K562 (cell line): ENCODE results near the gene ZNHIT2. TPM values are rescaled to one million over a fixed set of nuclear protein-coding genes. Genes with fewer than 3 reads are reported as not detected.

ENCODE experiments used
- COPS2 ChIP-seq: fragments of 450-650 bp; conservative IDR thresholded peaks from 2 replicates; pipeline ENCODE4 v1.6.1; 2016; ENCODE audit warnings: mild to moderate bottlenecking, moderate library complexity
- CREBBP ChIP-seq: IDR thresholded peaks from one replicate; pipeline ENCODE4 v1.6.1; 2012; ENCODE audit warnings: low read depth, mild to moderate bottlenecking, control low read depth, inconsistent platforms, low read length
- GATA2 ChIP-seq: sonication (generic); formaldehyde crosslinking; IDR thresholded peaks from 2 replicates; pipeline ENCODE4 v1.4.0; 2020; ENCODE audit warnings: mild to moderate bottlenecking, missing genetic modification reagents
- ILF3 ChIP-seq: fragments of 450-650 bp; IDR thresholded peaks from 2 replicates; pipeline ENCODE4 v1.6.1; 2018; ENCODE audit warnings: antibody characterized with exemption, mild to moderate bottlenecking, moderate library complexity, borderline replicate concordance
- ILK ChIP-seq: fragments of 450-650 bp; IDR thresholded peaks from 2 replicates; pipeline ENCODE4 v1.6.1; 2016; ENCODE audit warnings: missing genetic modification characterization, low read depth, mild to moderate bottlenecking, missing compliant biosample characterization, moderate library complexity, borderline replicate concordance
- KDM5B ChIP-seq: fragments of 200-600 bp; sonication (generic); IDR thresholded peaks from 2 replicates; pipeline ENCODE4 v1.6.1; 2012; ENCODE audit warnings: low read depth, mild to moderate bottlenecking, moderate library complexity, low read length, control low read depth, inconsistent platforms; ENCODE audit not compliant: insufficient replicate concordance
- NEUROD1 ChIP-seq: fragments of 150-350 bp; IDR thresholded peaks from 2 replicates; pipeline ENCODE4 v1.6.1; 2014; ENCODE audit warnings: borderline replicate concordance, low read length, low read depth; ENCODE audit not compliant: partially characterized antibody
- PRMT5 ChIP-seq: sonication (generic); formaldehyde crosslinking; IDR thresholded peaks from 2 replicates; pipeline ENCODE4 v1.5.0; 2020; ENCODE audit warnings: missing genetic modification reagents
- PRPF4 ChIP-seq: fragments of 200-400 bp; formaldehyde crosslinking; IDR thresholded peaks from one replicate; pipeline ENCODE4 v1.6.1; 2017; ENCODE audit warnings: low read length, low read depth, mild to moderate bottlenecking; ENCODE audit not compliant: insufficient read depth, poor library complexity, severe bottlenecking
- SAFB2 ChIP-seq: fragments of 200-400 bp; formaldehyde crosslinking; IDR thresholded peaks from 2 replicates; pipeline ENCODE4 v1.6.1; 2018; ENCODE audit warnings: borderline replicate concordance, low read length, low read depth, moderate library complexity; ENCODE audit not compliant: severe bottlenecking
- TOE1 ChIP-seq, 2 experiments: fragments of 450-650 bp in 1 of 2; sonication (generic) in 1 of 2; formaldehyde crosslinking in 1 of 2; IDR thresholded peaks; 2 replicates each; pipeline versions ENCODE4 v1.7.1 to v1.8.0; 2016 to 2022; ENCODE audit warnings: borderline replicate concordance in 2 of 2, mild to moderate bottlenecking in 2 of 2, antibody characterized with exemption in 1 of 2, inconsistent platforms in 1 of 2, low read depth in 1 of 2, missing genetic modification reagents in 1 of 2, moderate library complexity in 1 of 2
- XRCC3 ChIP-seq: fragments of 450-650 bp; IDR thresholded peaks from 2 replicates; pipeline ENCODE4 v1.6.1; 2017; ENCODE audit warnings: mild to moderate bottlenecking, moderate library complexity
- ZNF232 ChIP-seq: sonication (generic); formaldehyde crosslinking; IDR thresholded peaks from 2 replicates; pipeline ENCODE4 v1.8.0; 2022; ENCODE audit warnings: mild to moderate bottlenecking, missing genetic modification reagents
- ZNF644 ChIP-seq: fragments of 200-800 bp; sonication (Bioruptor generic); IDR thresholded peaks from 2 replicates; pipeline ENCODE4 v1.6.1; 2016; ENCODE audit warnings: low read depth, missing genetic modification characterization, missing compliant biosample characterization
- polyA plus RNA-seq, 8 experiments: library from polyadenylated mRNA; depleted of rRNA in 4 of 8; stranded (reverse) in 5 of 8; unstranded in 3 of 8; fragments of >200 nt; fragmentation: Nextera tagmentation in 2 of 8; fragmentation: Illumina TruSeq in 1 of 8; extraction: Ambion mirVana in 2 of 8; extraction: Trizol in 1 of 8; gene quantifications; 2 replicates each; pipeline versions ENCODE4 v1.2.1 to v1.2.3, GENCODE V29; 2011 to 2014; ENCODE audit warnings: inconsistent platforms in 1 of 8, missing spikeins in 1 of 8
- total RNA-seq, 7 experiments: library from RNA; depleted of rRNA in 6 of 7; stranded (reverse); fragments of >200 nt in 6 of 7; fragmentation: Illumina TruSeq in 2 of 7; extraction: Trizol in 2 of 7; gene quantifications; 2 replicates each; pipeline versions ENCODE4 v1.2.1 to v1.2.3, GENCODE V29; 2011 to 2021; ENCODE audit warnings: low replicate concordance in 1 of 7
- TF ChIP-seq, protein P1 (sequence below): sonication (generic); formaldehyde crosslinking; IDR thresholded peaks from 2 replicates; pipeline ENCODE4 v1.8.0; 2022; ENCODE audit warnings: mild to moderate bottlenecking, missing genetic modification reagents
- TF ChIP-seq, protein P2 (sequence below): fragments of 450-650 bp; IDR thresholded peaks from one replicate; pipeline ENCODE4 v1.6.1; 2018; ENCODE audit warnings: mild to moderate bottlenecking, moderate library complexity; ENCODE audit not compliant: partially characterized antibody
- TF ChIP-seq, protein P3 (sequence below): fragments of 450-650 bp; IDR thresholded peaks from 2 replicates; pipeline ENCODE4 v1.6.1; 2016; ENCODE audit warnings: missing biosample characterization, missing genetic modification characterization
- TF ChIP-seq, protein P4 (sequence below): sonication (generic); formaldehyde crosslinking; IDR thresholded peaks from 2 replicates; pipeline ENCODE4 v1.8.0; 2022; ENCODE audit warnings: missing genetic modification reagents, mild to moderate bottlenecking, moderate library complexity, borderline replicate concordance

ZNHIT2 gene
- total and polyA plus RNA-seq, 9 of the 15 experiments (the other 6 are each of a cell fraction or from before 2014, with no cell fraction given), result 0.08 to 39.0 (median 2.5) TPM

DNA sequence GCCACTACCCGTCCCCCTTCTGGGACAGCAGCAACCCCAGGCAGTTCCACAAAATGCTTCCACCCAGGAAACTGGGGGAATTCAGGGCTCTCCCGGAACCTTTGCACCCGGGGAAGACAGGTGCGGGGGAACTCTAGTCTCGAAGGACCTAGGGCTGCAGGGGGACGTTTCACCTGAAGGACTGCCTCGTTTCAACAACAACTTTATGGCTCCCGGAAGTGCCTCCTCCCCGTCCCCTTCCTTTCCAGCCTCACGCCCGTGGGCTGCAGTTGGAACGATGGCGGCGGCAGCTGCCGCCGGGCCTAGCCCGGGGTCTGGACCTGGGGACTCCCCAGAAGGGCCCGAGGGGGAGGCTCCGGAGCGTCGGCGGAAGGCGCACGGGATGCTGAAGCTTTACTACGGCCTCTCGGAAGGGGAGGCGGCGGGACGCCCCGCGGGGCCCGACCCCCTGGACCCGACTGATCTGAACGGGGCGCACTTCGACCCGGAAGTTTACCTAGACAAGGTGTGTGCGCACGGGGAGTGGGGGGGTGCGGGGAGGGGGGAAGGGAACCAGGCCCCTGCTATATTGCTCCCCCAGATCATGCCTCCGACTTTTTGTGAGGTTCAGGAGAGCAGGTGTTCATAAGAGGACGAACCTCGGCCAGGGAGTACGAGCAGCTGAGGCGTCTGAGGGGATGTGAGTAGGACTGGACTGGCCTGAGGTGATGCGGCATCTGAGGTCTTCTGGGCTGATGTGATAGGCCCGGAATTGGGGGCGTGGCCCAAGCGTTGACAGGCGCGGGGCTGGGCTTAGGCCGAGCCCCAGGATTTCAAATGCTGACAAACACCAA, 21.3 kb downstream of the ZNHIT2 start, which contains the start of gene VPS51 (continued):
- TF ChIP-seq, protein P1, sequence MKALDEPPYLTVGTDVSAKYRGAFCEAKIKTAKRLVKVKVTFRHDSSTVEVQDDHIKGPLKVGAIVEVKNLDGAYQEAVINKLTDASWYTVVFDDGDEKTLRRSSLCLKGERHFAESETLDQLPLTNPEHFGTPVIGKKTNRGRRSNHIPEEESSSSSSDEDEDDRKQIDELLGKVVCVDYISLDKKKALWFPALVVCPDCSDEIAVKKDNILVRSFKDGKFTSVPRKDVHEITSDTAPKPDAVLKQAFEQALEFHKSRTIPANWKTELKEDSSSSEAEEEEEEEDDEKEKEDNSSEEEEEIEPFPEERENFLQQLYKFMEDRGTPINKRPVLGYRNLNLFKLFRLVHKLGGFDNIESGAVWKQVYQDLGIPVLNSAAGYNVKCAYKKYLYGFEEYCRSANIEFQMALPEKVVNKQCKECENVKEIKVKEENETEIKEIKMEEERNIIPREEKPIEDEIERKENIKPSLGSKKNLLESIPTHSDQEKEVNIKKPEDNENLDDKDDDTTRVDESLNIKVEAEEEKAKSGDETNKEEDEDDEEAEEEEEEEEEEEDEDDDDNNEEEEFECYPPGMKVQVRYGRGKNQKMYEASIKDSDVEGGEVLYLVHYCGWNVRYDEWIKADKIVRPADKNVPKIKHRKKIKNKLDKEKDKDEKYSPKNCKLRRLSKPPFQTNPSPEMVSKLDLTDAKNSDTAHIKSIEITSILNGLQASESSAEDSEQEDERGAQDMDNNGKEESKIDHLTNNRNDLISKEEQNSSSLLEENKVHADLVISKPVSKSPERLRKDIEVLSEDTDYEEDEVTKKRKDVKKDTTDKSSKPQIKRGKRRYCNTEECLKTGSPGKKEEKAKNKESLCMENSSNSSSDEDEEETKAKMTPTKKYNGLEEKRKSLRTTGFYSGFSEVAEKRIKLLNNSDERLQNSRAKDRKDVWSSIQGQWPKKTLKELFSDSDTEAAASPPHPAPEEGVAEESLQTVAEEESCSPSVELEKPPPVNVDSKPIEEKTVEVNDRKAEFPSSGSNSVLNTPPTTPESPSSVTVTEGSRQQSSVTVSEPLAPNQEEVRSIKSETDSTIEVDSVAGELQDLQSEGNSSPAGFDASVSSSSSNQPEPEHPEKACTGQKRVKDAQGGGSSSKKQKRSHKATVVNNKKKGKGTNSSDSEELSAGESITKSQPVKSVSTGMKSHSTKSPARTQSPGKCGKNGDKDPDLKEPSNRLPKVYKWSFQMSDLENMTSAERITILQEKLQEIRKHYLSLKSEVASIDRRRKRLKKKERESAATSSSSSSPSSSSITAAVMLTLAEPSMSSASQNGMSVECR (CRISPR knock-in tag), result peak; percentile 91
- peak; percentile 84 for TF ChIP-seq TOE1 (IDR thresholded peaks at IDR 0.05; ENCODE audit: borderline replicate concordance)
- TF ChIP-seq TOE1 (CRISPR knock-in tag; IDR thresholded peaks at IDR 0.05; ENCODE audit: borderline replicate concordance, low read depth), result peak; percentile 76; the same call in 1 of the 2 replicates
- TF ChIP-seq XRCC3, result no peak
- peak; percentile 88 for TF ChIP-seq NEUROD1
- TF ChIP-seq KDM5B, result peak; percentile 96
- TF ChIP-seq CREBBP, result no peak
- no peak for TF ChIP-seq COPS2
- TF ChIP-seq, protein P2, sequence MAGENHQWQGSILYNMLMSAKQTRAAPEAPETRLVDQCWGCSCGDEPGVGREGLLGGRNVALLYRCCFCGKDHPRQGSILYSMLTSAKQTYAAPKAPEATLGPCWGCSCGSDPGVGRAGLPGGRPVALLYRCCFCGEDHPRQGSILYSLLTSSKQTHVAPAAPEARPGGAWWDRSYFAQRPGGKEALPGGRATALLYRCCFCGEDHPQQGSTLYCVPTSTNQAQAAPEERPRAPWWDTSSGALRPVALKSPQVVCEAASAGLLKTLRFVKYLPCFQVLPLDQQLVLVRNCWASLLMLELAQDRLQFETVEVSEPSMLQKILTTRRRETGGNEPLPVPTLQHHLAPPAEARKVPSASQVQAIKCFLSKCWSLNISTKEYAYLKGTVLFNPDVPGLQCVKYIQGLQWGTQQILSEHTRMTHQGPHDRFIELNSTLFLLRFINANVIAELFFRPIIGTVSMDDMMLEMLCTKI, result no peak
- peak; percentile 45; the same call in 1 of the 2 replicates for TF ChIP-seq ZNF644 (tag)
- no peak for TF ChIP-seq ILK (tag)
- no peak for TF ChIP-seq GATA2 (CRISPR knock-in tag)
- TF ChIP-seq ZNF232 (CRISPR knock-in tag), result no peak
- TF ChIP-seq PRPF4, result no peak
- no peak for TF ChIP-seq PRMT5 (CRISPR knock-in tag)
- TF ChIP-seq, protein P3, sequence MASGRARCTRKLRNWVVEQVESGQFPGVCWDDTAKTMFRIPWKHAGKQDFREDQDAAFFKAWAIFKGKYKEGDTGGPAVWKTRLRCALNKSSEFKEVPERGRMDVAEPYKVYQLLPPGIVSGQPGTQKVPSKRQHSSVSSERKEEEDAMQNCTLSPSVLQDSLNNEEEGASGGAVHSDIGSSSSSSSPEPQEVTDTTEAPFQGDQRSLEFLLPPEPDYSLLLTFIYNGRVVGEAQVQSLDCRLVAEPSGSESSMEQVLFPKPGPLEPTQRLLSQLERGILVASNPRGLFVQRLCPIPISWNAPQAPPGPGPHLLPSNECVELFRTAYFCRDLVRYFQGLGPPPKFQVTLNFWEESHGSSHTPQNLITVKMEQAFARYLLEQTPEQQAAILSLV (tag), result peak; percentile 63
- TF ChIP-seq SAFB2, result no peak
- TF ChIP-seq ILF3, result no peak
- TF ChIP-seq, protein P4, sequence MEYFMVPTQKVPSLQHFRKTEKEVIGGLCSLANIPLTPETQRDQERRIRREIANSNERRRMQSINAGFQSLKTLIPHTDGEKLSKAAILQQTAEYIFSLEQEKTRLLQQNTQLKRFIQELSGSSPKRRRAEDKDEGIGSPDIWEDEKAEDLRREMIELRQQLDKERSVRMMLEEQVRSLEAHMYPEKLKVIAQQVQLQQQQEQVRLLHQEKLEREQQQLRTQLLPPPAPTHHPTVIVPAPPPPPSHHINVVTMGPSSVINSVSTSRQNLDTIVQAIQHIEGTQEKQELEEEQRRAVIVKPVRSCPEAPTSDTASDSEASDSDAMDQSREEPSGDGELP, result peak; percentile 82
